ENCODE measurements around the gene GPR108. TPM values are rescaled to one million over a fixed set of nuclear protein-coding genes. Genes with fewer than 3 reads are reported as not detected.

Gene GPR108
- total and polyA plus RNA-seq, 2 of the 8 experiments (the other 6 are each of a cell fraction or from before 2014, with no cell fraction given): 34.9 to 46.0 TPM

DNA sequence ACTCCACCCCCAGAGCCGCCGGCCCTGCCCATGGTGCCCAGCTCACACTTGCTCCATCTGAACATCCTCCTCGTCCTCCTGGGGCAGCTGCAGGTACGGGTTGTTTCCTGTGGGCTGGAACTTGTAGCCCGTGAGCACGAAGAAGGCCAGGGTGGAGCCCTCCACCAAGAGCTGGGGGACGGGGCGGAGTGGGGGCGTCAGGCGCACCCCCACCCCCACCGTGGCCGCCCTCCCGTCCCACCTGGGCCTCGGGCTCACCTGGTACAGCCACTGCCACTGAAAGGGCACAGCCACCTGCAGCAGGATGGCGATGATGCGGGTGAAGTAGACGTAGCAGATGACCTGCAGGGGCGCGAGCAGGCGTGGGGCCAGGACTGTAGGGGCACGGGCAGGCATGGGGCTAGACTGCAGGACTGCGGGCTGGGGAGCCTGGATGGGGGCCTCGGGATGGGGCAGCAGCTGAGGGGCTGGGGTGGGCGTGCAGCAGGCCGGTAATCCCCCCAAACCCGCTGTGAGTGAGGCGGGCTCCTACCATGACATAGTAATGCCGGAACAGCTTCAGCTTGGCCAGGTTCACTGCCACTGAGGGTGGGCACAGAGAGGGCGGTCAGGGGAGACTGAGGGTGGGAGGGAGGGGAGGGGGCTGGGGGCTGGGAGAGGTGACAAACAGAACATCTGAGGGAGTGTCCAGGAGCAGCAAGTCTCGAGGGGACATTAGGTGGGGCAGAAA is 6.3 kb downstream of the GPR108 start:
- Histone ChIP-seq H3K18ac (ENCODE audit: extremely low read depth, low read length) (no peak overlapping the region), H3K9ac (replicated peaks in 1 of 4; ENCODE audit: extremely low read depth in 1 of 4, low read depth in 3 of 4, low read length in 3 of 4) (no peak overlapping the region), H4K20me1 (replicated peaks in 1 of 2; ENCODE audit: control insufficient read depth in 1 of 2, insufficient read depth in 2 of 2, low read length in 2 of 2) (peaks cover 0 to 8% of the 10 kb centered on the region in 2 experiments), H3K4ac (replicated peaks; ENCODE audit: insufficient read length, low read depth, low read length) (no peak overlapping the region), H2BK15ac (ENCODE audit: low read length) (no peak overlapping the region), H3K56ac (replicated peaks; ENCODE audit: insufficient read length, low read depth, low read length) (no peak overlapping the region), H2AK5ac (ENCODE audit: low read depth, low read length) (no peak overlapping the region), H2BK12ac (ENCODE audit: low read depth, low read length) (no peak overlapping the region), H3K36me3 (ENCODE audit: control insufficient read depth in 2 of 4, insufficient read depth in 4 of 4, low read length in 3 of 4) (peaks cover 0 to 5% (median 0%) of the 10 kb centered on the region in 4 experiments; a peak in 1 of 8 replicates), H3K9me3 (ENCODE audit: insufficient read depth in 2 of 2, low read depth in 1 of 2, low read length in 1 of 2) (no peaks in the 10 kb centered on the region), H2AFZ (ENCODE audit: low read length) (no peak overlapping the region), H3K27me3 (replicated peaks in 1 of 4; ENCODE audit: control insufficient read depth in 3 of 4, extremely low read depth in 1 of 4, insufficient read depth in 3 of 4, low read length in 3 of 4) (no peaks in the 10 kb centered on the region), H3K27ac (ENCODE audit: low read depth, low read length) (no peak overlapping the region), H2BK5ac (ENCODE audit: low read depth, low read length) (no peak overlapping the region), H4K8ac (ENCODE audit: extremely low read depth, insufficient read depth, low read length) (no peak overlapping the region), H3K4me2 (ENCODE audit: insufficient read depth in 1 of 2, low read depth in 2 of 2, low read length in 2 of 2) (peak overlapping the region in 1 of 2 experiments; percentile 50; a peak in 1 of 4 replicates), H3K4me1 (replicated peaks in 1 of 4; ENCODE audit: control insufficient read depth in 3 of 4, insufficient read depth in 4 of 4, low read length in 3 of 4) (peaks cover 0 to 20% (median 8%) of the 10 kb centered on the region in 4 experiments; a peak in 6 of 7 replicates), H3K23me2 (ENCODE audit: low read depth, low read length) (no peaks in the 10 kb centered on the region; the same call in 1 of the 2 replicates), H3K23ac (ENCODE audit: insufficient read length) (no peak overlapping the region), H3K4me3 (ENCODE audit: extremely low read depth in 1 of 4, insufficient read depth in 2 of 4, low read depth in 3 of 4, low read length in 4 of 4) (no peak overlapping the region), H3K14ac (ENCODE audit: insufficient read length) (no peak overlapping the region), H2BK20ac (ENCODE audit: low read length) (no peak overlapping the region), H2BK120ac (replicated peaks; ENCODE audit: low read depth, low read length) (no peak overlapping the region), H3K79me2 (ENCODE audit: control insufficient read depth in 1 of 2, insufficient read depth in 2 of 2, low read length in 2 of 2) (no peaks in the 10 kb centered on the region), H4K5ac (ENCODE audit: insufficient read length, low read depth, low read length) (no peak overlapping the region), H3K79me1 (ENCODE audit: low read depth, low read length) (no peaks in the 10 kb centered on the region; the same call in 1 of the 2 replicates), H4K91ac (replicated peaks; ENCODE audit: insufficient read length, low read length) (no peak overlapping the region)
- 89% methylated on average over 18 of the region's 30 CpGs; no CpG with 5 or more reads in 1 of the 2 experiments for WGBS, 2 experiments (ENCODE audit: extremely low coverage in 1 of 2, insufficient coverage in 1 of 2, insufficient read length in 1 of 2, insufficient replicate concordance in 2 of 2, low coverage in 1 of 2, low lambda C conversion rate in 2 of 2, missing lambda C conversion rate in 1 of 2)
- ChIA-PET POLR2A (ENCODE audit: partially characterized antibody) (interaction anchor here (3.2 kb wide), 1 partner anchor 22 kb away, joined by 14 read pairs; no protein-coding TSS in a partner anchor), CTCF (ENCODE audit: partially characterized antibody) (interaction anchor here (1.0 to 2.3 kb wide), 2 partner anchors 15 to 21 kb away, joined by 3 to 5 read pairs; no protein-coding TSS in a partner anchor)
- no peak for DNase-seq (ENCODE audit: low read depth in 1 of 2, low spot score in 2 of 2)
- no peak for FAIRE-seq
- no peak for TF ChIP-seq CHD1 (IDR thresholded peaks at IDR 0.05; ENCODE audit: low read depth, low read length)
